Smooth muscle cell (in vitro differentiated cells): Measurements from ENCODE around the gene CIB2. TPM values are rescaled to one million over a fixed set of nuclear protein-coding genes. Genes with fewer than 3 reads are reported as not detected.

Source experiments
- DNase-seq: peaks from one replicate; lab custom pipeline; 2025; ENCODE audit not compliant: unreplicated experiment; lab: John Stamatoyannopoulos, UW
- H2AFZ ChIP-seq: fragments of 200-600 bp; sonication (generic); 2 replicates; pipeline ENCODE4 v1.6.0; 2016; ENCODE audit warnings: antibody characterized with exemption, low read depth, mild to moderate bottlenecking
- H3F3A ChIP-seq: fragments of 200-600 bp; sonication (generic); 2 replicates; pipeline ENCODE4 v1.6.0; 2017; ENCODE audit warnings: antibody characterized with exemption, low read depth
- H3K27ac ChIP-seq: fragments of 200-600 bp; sonication (generic); 2 replicates; pipeline ENCODE4 v1.5.1; 2016; ENCODE audit warnings: low read depth, mild to moderate bottlenecking
- H3K27me3 ChIP-seq: fragments of 200-600 bp; sonication (generic); 2 replicates; pipeline ENCODE4 v1.6.1; 2016; ENCODE audit warnings: low read depth, mild to moderate bottlenecking
- H3K36me3 ChIP-seq: fragments of 200-600 bp; sonication (generic); 2 replicates; pipeline ENCODE4 v1.5.1; 2016; ENCODE audit warnings: low read depth
- H3K4me1 ChIP-seq: fragments of 200-600 bp; sonication (generic); 2 replicates; pipeline ENCODE4 v1.5.1; 2016; ENCODE audit warnings: low read depth
- H3K4me2 ChIP-seq: fragments of 200-600 bp; sonication (generic); 2 replicates; pipeline ENCODE4 v1.6.0; 2016; ENCODE audit warnings: mild to moderate bottlenecking
- H3K4me3 ChIP-seq: fragments of 200-600 bp; sonication (generic); 2 replicates; pipeline ENCODE4 v1.5.1; 2016; ENCODE audit warnings: mild to moderate bottlenecking
- H3K79me2 ChIP-seq: fragments of 200-600 bp; sonication (generic); 2 replicates; pipeline ENCODE4 v1.6.0; 2016; ENCODE audit warnings: low read depth, mild to moderate bottlenecking
- H3K9ac ChIP-seq: fragments of 200-600 bp; sonication (generic); 2 replicates; pipeline ENCODE4 v1.6.0; 2016; ENCODE audit warnings: low read depth
- H3K9me3 ChIP-seq: fragments of 200-600 bp; sonication (generic); replicated peaks from 2 replicates; pipeline ENCODE4 v1.5.1; 2016; ENCODE audit warnings: low read depth
- H4K20me1 ChIP-seq: fragments of 200-600 bp; sonication (generic); 2 replicates; pipeline ENCODE4 v1.6.0; 2016; ENCODE audit warnings: low read depth
- WGBS: methylation state at CpG from one replicate; pipeline ENCODE4 v1.1.7; 2016; ENCODE audit warnings: low lambda C conversion rate; 5-methylcytosine and 5-hydroxymethylcytosine counted together
- polyA plus RNA-seq: library from polyadenylated mRNA; unstranded; fragments of >200 nt; fragmentation: Nextera tagmentation; extraction: Ambion mirVana; gene quantifications from 2 replicates; pipeline ENCODE4 v1.2.1, GENCODE V29; 2016
- small RNA-seq: library from RNA; depleted of rRNA; stranded (forward); fragments of <200 nt; gene quantifications from one replicate; pipeline ENCODE3, GENCODE V24; 2014
- total RNA-seq: library from RNA; depleted of rRNA; stranded (reverse); fragments of >200 nt; gene quantifications from 2 replicates; pipeline ENCODE4 v1.2.3, GENCODE V29; 2014
- TF ChIP-seq, protein P1 (sequence below): fragments of 200-600 bp; sonication (generic); IDR thresholded peaks from 2 replicates; pipeline ENCODE4 v1.5.1; 2017; ENCODE audit warnings: borderline replicate concordance, mild to moderate bottlenecking, antibody characterized with exemption; ENCODE audit not compliant: insufficient read depth, poor library complexity, severe bottlenecking

Gene CIB2
- total and polyA plus RNA-seq, 2 experiments from 2014 or later, result 20.9 to 21.7 TPM

DNA sequence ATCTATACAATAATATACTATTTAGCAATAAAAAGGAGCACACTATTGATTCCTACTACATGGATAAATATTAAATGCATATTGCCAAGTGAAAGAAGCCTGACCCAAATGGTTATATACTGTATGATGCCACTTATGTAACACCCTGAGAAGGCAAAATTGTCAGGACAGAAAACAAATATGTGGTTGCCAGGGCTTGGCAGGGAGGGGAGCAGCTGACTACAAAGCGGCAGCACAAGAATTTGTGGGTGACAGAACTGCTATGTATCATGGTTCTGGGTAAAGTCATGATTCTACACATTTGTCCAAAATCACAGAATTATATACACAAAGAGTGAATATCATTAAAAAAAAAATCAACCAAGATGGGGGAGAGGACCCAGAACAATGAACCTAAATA is 76.3 kb downstream of the CIB2 start:
- peaks cover 58% of the 10 kb centered on the region for H3K79me2 ChIP-seq

More for the DNA sequence above, 76.3 kb downstream of the CIB2 start:
- TF ChIP-seq, protein P1, sequence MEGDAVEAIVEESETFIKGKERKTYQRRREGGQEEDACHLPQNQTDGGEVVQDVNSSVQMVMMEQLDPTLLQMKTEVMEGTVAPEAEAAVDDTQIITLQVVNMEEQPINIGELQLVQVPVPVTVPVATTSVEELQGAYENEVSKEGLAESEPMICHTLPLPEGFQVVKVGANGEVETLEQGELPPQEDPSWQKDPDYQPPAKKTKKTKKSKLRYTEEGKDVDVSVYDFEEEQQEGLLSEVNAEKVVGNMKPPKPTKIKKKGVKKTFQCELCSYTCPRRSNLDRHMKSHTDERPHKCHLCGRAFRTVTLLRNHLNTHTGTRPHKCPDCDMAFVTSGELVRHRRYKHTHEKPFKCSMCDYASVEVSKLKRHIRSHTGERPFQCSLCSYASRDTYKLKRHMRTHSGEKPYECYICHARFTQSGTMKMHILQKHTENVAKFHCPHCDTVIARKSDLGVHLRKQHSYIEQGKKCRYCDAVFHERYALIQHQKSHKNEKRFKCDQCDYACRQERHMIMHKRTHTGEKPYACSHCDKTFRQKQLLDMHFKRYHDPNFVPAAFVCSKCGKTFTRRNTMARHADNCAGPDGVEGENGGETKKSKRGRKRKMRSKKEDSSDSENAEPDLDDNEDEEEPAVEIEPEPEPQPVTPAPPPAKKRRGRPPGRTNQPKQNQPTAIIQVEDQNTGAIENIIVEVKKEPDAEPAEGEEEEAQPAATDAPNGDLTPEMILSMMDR, result no peak
- no peak overlapping the region for H3K4me2 ChIP-seq
- no peak overlapping the region for H3K9ac ChIP-seq
- no peaks in the 10 kb centered on the region for H3K36me3 ChIP-seq
- no peak overlapping the region for H3K4me3 ChIP-seq
- no peaks in the 10 kb centered on the region for H3F3A ChIP-seq
- H3K27ac ChIP-seq, result no peak overlapping the region
- no peaks in the 10 kb centered on the region for H3K9me3 ChIP-seq
- H2AFZ ChIP-seq, result no peak overlapping the region
- WGBS, result 100% methylated on average over 1 of the region's 1 CpG
- H3K27me3 ChIP-seq, result no peaks in the 10 kb centered on the region
- peaks cover 13% of the 10 kb centered on the region for H3K4me1 ChIP-seq
- DNase-seq, result no peak
- H4K20me1 ChIP-seq, result peaks cover 91% of the 10 kb centered on the region

Small RNA genes lying within 50 kb of the gene (small RNA-seq; reads per million reads assigned to genes)
- gene RF00092, result not detected

Other genes starting within 250 kb of the CIB2 start
- 19.4 and 31.9 TPM in 2 replicates for gene TBC1D2B, start 53.7 kb downstream of the CIB2 start, total RNA-seq
- gene TBC1D2B, start 53.7 kb downstream of the CIB2 start, polyA plus RNA-seq, result 14.2 and 16.1 TPM in 2 replicates
- not detected in 2 replicates for gene SH2D7, start 38.9 kb downstream of the CIB2 start, total RNA-seq
- gene SH2D7, start 38.9 kb downstream of the CIB2 start, polyA plus RNA-seq, result 0.07 and 0.34 TPM in 2 replicates
- 56.9 and 74.5 TPM in 2 replicates for gene IDH3A, start 17.9 kb upstream of the CIB2 start, total RNA-seq
- gene IDH3A, start 17.9 kb upstream of the CIB2 start, polyA plus RNA-seq, result 31.3 and 33.6 TPM in 2 replicates
- gene ACSBG1, start 103.1 kb upstream of the CIB2 start, total RNA-seq, result under 0.01 TPM in 1 of 2 replicates, not detected in the other
- gene ACSBG1, start 103.1 kb upstream of the CIB2 start, polyA plus RNA-seq, result 0.22 TPM in 1 of 2 replicates, not detected in the other
- gene DNAJA4, start 133.1 kb upstream of the CIB2 start, total RNA-seq, result 2.7 and 3.2 TPM in 2 replicates
- gene DNAJA4, start 133.1 kb upstream of the CIB2 start, polyA plus RNA-seq, result 4.0 and 5.8 TPM in 2 replicates
- 63.6 and 67.4 TPM in 2 replicates for gene SKIC8, start 168.2 kb upstream of the CIB2 start, total RNA-seq
- 64.5 and 72.9 TPM in 2 replicates for gene SKIC8, start 168.2 kb upstream of the CIB2 start, polyA plus RNA-seq
- gene CRABP1, start 208.9 kb upstream of the CIB2 start, total RNA-seq, result 1.2 and 12.9 TPM in 2 replicates
- 1.8 and 8.8 TPM in 2 replicates for gene CRABP1, start 208.9 kb upstream of the CIB2 start, polyA plus RNA-seq